Keratinocyte (primary cell): ENCODE data around the gene TMEM185B. TPM values are rescaled to one million over a fixed set of nuclear protein-coding genes. Genes with fewer than 3 reads are reported as not detected.

Experiments
- DNase-seq: peaks from one replicate; pipeline ENCODE4 v3.0.0-alpha.2; 2011; ENCODE audit warnings: low read depth, missing footprints, low spot score
- FAIRE-seq: peaks from 2 replicates; lab custom pipeline; 2011; peaks lifted over from hg19 to GRCh38; lab: Jason Lieb, UNC
- H2AFZ ChIP-seq: 2 replicates; pipeline ENCODE4 v1.6.0; 2012; ENCODE audit warnings: low read length, control low read depth, inconsistent platforms; ENCODE audit not compliant: control insufficient read depth
- H3K27ac ChIP-seq: 2 replicates; pipeline ENCODE4 v1.5.1; 2011; ENCODE audit warnings: low read length; ENCODE audit not compliant: control insufficient read depth, insufficient read depth
- H3K27me3 ChIP-seq: 3 replicates; pipeline ENCODE4 v1.6.0; 2011; ENCODE audit warnings: low read length; ENCODE audit not compliant: control insufficient read depth, insufficient read depth; ENCODE audit errors: extremely low read depth
- H3K36me3 ChIP-seq, 2 experiments: 2 replicates in 1 of 2; 3 replicates in 1 of 2; pipeline ENCODE4 v1.5.1; 2011; ENCODE audit warnings: low read length in 2 of 2, mild to moderate bottlenecking in 1 of 2; ENCODE audit not compliant: control insufficient read depth in 2 of 2, insufficient read depth in 2 of 2; ENCODE audit errors: extremely low read depth in 1 of 2
- H3K4me1 ChIP-seq: 3 replicates; pipeline ENCODE4 v1.5.1; 2011; ENCODE audit warnings: low read length; ENCODE audit not compliant: control insufficient read depth, insufficient read depth; ENCODE audit errors: extremely low read depth
- H3K4me2 ChIP-seq: 3 replicates; pipeline ENCODE4 v1.6.0; 2011; ENCODE audit warnings: low read depth, low read length; ENCODE audit not compliant: control insufficient read depth, insufficient read depth; ENCODE audit errors: extremely low read depth
- H3K4me3 ChIP-seq, 3 experiments: fragments of 200-600 bp in 1 of 3; sonication (generic) in 1 of 3; 2 replicates in 2 of 3; 3 replicates in 1 of 3; pipeline ENCODE4 v1.5.1; 2011 to 2016; ENCODE audit warnings: low read length in 3 of 3, mild to moderate bottlenecking in 3 of 3, control low read depth in 2 of 3, inconsistent platforms in 1 of 3, low read depth in 1 of 3, mixed read lengths in 1 of 3, mixed run types in 1 of 3, moderate library complexity in 1 of 3; ENCODE audit not compliant: control insufficient read depth in 2 of 3, insufficient read depth in 2 of 3; ENCODE audit errors: extremely low read depth in 1 of 3
- H3K79me2 ChIP-seq: 2 replicates; pipeline ENCODE4 v1.6.0; 2012; ENCODE audit warnings: low read length; ENCODE audit not compliant: control insufficient read depth, insufficient read depth
- H3K9ac ChIP-seq: 3 replicates; pipeline ENCODE4 v1.6.0; 2011; ENCODE audit warnings: low read length; ENCODE audit not compliant: control insufficient read depth, insufficient read depth; ENCODE audit errors: extremely low read depth
- H3K9me1 ChIP-seq: 3 replicates; pipeline ENCODE4 v1.6.0; 2011; ENCODE audit warnings: low read length; ENCODE audit not compliant: control insufficient read depth, insufficient read depth; ENCODE audit errors: extremely low read depth
- H3K9me3 ChIP-seq: 2 replicates; pipeline ENCODE4 v1.5.1; 2012; ENCODE audit warnings: low read depth, low read length; ENCODE audit not compliant: control insufficient read depth
- H4K20me1 ChIP-seq: 3 replicates; pipeline ENCODE4 v1.6.0; 2011; ENCODE audit warnings: low read length; ENCODE audit not compliant: control insufficient read depth, insufficient read depth; ENCODE audit errors: extremely low read depth
- EZH2 ChIP-seq: IDR thresholded peaks from one replicate; pipeline ENCODE4 v1.6.1; 2012; ENCODE audit warnings: inconsistent platforms, mild to moderate bottlenecking, low read length, moderate library complexity
- dilution Hi-C: fragments of 300-500 bp; cut with MboI; formaldehyde crosslinking; loops from one replicate; pipeline ENCODE4 v1.7.0; 2020; ENCODE audit warnings: low sequenced_read_pairs; ENCODE audit not compliant: extremely low pct_ligation_motif_present
- polyA plus RNA-seq, 5 experiments: library from polyadenylated mRNA; depleted of rRNA in 3 of 5; stranded (reverse) in 3 of 5; stranded (forward) in 1 of 5; unstranded in 1 of 5; fragments of >200 nt; gene quantifications; 1 replicate in 1 of 5; 2 replicates in 3 of 5; 3 replicates in 1 of 5; pipeline versions ENCODE4 v1.2.1 to v1.2.3, GENCODE V29; 2011 to 2012; ENCODE audit warnings: missing spikeins in 2 of 5, low read depth in 1 of 5, low replicate concordance in 1 of 5
- TF ChIP-seq, protein P1 (sequence below), 3 experiments: IDR thresholded peaks in 1 of 3; conservative IDR thresholded peaks in 1 of 3; optimal IDR thresholded peaks in 1 of 3; 2 replicates in 2 of 3; 3 replicates in 1 of 3; pipeline versions ENCODE3 to v1.5.1; 2011; ENCODE audit warnings: low read length in 3 of 3, mild to moderate bottlenecking in 3 of 3, moderate library complexity in 2 of 3, control low read depth in 1 of 3, inconsistent platforms in 1 of 3; ENCODE audit not compliant: insufficient read depth in 2 of 3; ENCODE audit errors: extremely low read depth in 1 of 3

Gene TMEM185B
- polyA plus RNA-seq, 1 donor (not counting 4 experiments of a cell fraction or from before 2014, with no cell fraction given), result 13.4 TPM

DNA sequence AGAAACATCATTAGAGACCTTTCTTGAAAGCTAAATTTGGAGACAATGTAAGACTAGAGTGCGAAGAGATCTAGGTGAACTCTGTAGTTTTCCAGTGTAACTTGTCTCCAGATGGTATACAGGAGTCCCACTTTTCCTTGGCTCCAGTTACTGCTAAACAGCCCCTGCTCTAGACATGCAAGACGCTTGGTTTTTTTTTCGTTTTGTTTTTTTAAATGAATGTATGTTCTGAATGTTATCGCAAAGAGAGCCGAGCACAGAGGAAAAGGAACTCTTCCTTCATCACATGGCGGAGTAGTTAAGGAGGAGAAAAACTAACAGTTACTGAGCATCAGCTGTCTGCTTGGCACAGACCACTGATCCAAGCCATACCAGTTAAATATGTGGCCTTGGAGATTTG, 31.9 kb upstream of the TMEM185B start:
- TF ChIP-seq EZH2, result no peak
- TF ChIP-seq, protein P1, sequence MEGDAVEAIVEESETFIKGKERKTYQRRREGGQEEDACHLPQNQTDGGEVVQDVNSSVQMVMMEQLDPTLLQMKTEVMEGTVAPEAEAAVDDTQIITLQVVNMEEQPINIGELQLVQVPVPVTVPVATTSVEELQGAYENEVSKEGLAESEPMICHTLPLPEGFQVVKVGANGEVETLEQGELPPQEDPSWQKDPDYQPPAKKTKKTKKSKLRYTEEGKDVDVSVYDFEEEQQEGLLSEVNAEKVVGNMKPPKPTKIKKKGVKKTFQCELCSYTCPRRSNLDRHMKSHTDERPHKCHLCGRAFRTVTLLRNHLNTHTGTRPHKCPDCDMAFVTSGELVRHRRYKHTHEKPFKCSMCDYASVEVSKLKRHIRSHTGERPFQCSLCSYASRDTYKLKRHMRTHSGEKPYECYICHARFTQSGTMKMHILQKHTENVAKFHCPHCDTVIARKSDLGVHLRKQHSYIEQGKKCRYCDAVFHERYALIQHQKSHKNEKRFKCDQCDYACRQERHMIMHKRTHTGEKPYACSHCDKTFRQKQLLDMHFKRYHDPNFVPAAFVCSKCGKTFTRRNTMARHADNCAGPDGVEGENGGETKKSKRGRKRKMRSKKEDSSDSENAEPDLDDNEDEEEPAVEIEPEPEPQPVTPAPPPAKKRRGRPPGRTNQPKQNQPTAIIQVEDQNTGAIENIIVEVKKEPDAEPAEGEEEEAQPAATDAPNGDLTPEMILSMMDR (optimal IDR thresholded peaks at IDR 0.05 in 1 of 3, IDR thresholded peaks at IDR 0.05 in 1 of 3, conservative IDR thresholded peaks at IDR 0.05 in 1 of 3; ENCODE audit: extremely low read depth in 1 of 3, insufficient read depth in 2 of 3, low read length in 3 of 3), result no peak
- Histone ChIP-seq H3K9me3 (no peaks in the 10 kb centered on the region), H3K27me3 (no peaks in the 10 kb centered on the region), H3K27ac (no peak overlapping the region), H3K9me1 (no peaks in the 10 kb centered on the region), H3K4me1 (peaks cover 14% of the 10 kb centered on the region), H3K4me2 (no peak overlapping the region), H3K79me2 (peaks cover 49% of the 10 kb centered on the region), H3K9ac (no peak overlapping the region), H4K20me1 (no peaks in the 10 kb centered on the region), H2AFZ (no peak overlapping the region), H3K4me3 (no peak overlapping the region), H3K36me3 (peaks cover 5 to 8% of the 10 kb centered on the region in 2 experiments)
- DNase-seq (no peak), FAIRE-seq (no peak)
- dilution Hi-C loops, result no loop called here

DNA sequence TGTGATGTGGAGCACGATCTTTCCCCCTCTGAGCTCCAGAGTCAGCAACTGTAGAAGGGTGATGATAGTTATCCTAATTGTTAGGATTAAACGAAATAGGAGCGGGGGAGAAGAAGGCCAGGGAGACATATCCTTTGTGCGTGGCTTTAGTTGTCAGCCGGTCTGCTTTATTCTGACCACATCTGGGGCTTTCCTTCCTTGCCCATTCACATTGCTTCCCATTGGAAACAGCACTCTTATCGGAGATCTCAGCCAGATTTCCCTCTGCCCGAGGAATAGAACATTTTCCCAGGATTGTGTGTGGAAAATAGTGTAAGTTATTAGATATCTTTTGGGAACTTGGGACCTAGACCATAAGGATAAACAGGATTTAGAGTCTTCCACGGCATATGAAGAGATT, 31.0 kb upstream of the TMEM185B start:
- DNase-seq (no peak), FAIRE-seq (no peak)
- dilution Hi-C loops, result no loop called here
- Histone ChIP-seq H3K27me3 (no peaks in the 10 kb centered on the region), H3K36me3 (peaks cover 5 to 8% of the 10 kb centered on the region in 2 experiments), H3K4me3 (peak overlapping the region in 1 of 3 experiments; percentile 77), H3K9me3 (no peaks in the 10 kb centered on the region), H3K4me2 (peak overlapping the region; percentile 87), H3K79me2 (peaks cover 48% of the 10 kb centered on the region), H3K27ac (no peak overlapping the region), H3K4me1 (peaks cover 14% of the 10 kb centered on the region), H3K9me1 (no peaks in the 10 kb centered on the region), H3K9ac (no peak overlapping the region), H4K20me1 (no peaks in the 10 kb centered on the region), H2AFZ (no peak overlapping the region)
- TF ChIP-seq EZH2, result no peak
- TF ChIP-seq, protein P1 (optimal IDR thresholded peaks at IDR 0.05 in 1 of 3, IDR thresholded peaks at IDR 0.05 in 1 of 3, conservative IDR thresholded peaks at IDR 0.05 in 1 of 3; ENCODE audit: extremely low read depth in 1 of 3, insufficient read depth in 2 of 3, low read length in 3 of 3), result no peak
